Glutamatergic neuron (in vitro differentiated cells): ENCODE measurements around the gene SRSF4. TPM values are rescaled to one million over a fixed set of nuclear protein-coding genes. Genes with fewer than 3 reads are reported as not detected.
A peak's percentile ranks its signal among the peaks of the same experiment; 100 is the strongest.

Experiments used
- DNase-seq: peaks from one replicate; pipeline ENCODE4 v3.0.0; 2022
- H3K27ac Mint-ChIP-seq: one replicate; pipeline ENCODE4 v1.8.0; 2020; ENCODE audit warnings: mild to moderate bottlenecking, mixed read lengths, inconsistent platforms; ENCODE audit not compliant: unreplicated experiment
- H3K27me3 Mint-ChIP-seq: one replicate; pipeline ENCODE4 v1.8.0; 2020; ENCODE audit warnings: mild to moderate bottlenecking, moderate library complexity, mixed read lengths, inconsistent platforms; ENCODE audit not compliant: unreplicated experiment
- H3K36me3 Mint-ChIP-seq: one replicate; pipeline ENCODE4 v1.8.0; 2020; ENCODE audit warnings: mild to moderate bottlenecking, mixed read lengths, inconsistent platforms; ENCODE audit not compliant: unreplicated experiment
- H3K4me1 Mint-ChIP-seq: one replicate; pipeline ENCODE4 v1.8.0; 2020; ENCODE audit warnings: mild to moderate bottlenecking, low read depth, mixed read lengths, inconsistent platforms; ENCODE audit not compliant: unreplicated experiment
- H3K4me3 Mint-ChIP-seq: one replicate; pipeline ENCODE4 v1.8.0; 2020; ENCODE audit warnings: mild to moderate bottlenecking, mixed read lengths, inconsistent platforms; ENCODE audit not compliant: unreplicated experiment
- H3K9me3 Mint-ChIP-seq: one replicate; pipeline ENCODE4 v1.8.0; 2020; ENCODE audit warnings: mild to moderate bottlenecking, moderate library complexity, mixed read lengths, inconsistent platforms; ENCODE audit not compliant: unreplicated experiment
- total RNA-seq: library from RNA; stranded (reverse); fragmentation: NEBNext Ultra II Directional; extraction: Animal tissue kit (Norgen Biotek cat#: 25700); gene quantifications from one replicate; pipeline ENCODE4 v1.2.1, GENCODE V29; 2021; ENCODE audit not compliant: unreplicated experiment
- TF ChIP-seq, protein P1 (sequence below): fragments of 200-600 bp; sonication (generic); IDR thresholded peaks from one replicate; pipeline ENCODE4 v1.5.0; 2021; ENCODE audit not compliant: partially characterized antibody, unreplicated experiment

Gene SRSF4
- total RNA-seq, 1 donor from 2014 or later = 69.0 TPM

DNA sequence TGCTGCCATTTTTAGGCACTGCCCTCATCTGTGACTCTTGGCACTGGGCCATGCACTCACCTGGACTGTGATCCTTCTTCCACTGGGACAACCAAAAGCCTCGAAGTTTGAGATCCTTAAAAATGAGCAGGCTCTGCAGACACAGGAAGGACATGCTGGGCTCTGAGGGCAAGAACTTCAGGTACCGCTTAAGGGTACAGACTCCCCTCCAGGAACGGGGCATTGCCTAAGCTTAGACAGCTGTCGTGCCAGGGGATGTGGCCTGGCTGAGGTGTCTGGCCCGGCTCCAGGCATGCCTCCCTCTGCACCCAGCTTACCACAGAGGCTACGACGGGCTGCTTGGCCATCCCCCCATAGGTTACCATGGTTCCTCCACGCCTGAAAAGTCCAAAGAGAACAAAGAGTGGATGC lies 14.2 kb upstream of the SRSF4 start:
- Mint-ChIP-seq H3K4me1 (peaks cover 2% of the 10 kb centered on the region), H3K27ac (no peak overlapping the region), H3K36me3 (peaks cover 3% of the 10 kb centered on the region), H3K4me3 (no peak overlapping the region), H3K9me3 (no peaks in the 10 kb centered on the region), H3K27me3 (peaks cover 3% of the 10 kb centered on the region)
- no peak for DNase-seq
- TF ChIP-seq, protein P1, sequence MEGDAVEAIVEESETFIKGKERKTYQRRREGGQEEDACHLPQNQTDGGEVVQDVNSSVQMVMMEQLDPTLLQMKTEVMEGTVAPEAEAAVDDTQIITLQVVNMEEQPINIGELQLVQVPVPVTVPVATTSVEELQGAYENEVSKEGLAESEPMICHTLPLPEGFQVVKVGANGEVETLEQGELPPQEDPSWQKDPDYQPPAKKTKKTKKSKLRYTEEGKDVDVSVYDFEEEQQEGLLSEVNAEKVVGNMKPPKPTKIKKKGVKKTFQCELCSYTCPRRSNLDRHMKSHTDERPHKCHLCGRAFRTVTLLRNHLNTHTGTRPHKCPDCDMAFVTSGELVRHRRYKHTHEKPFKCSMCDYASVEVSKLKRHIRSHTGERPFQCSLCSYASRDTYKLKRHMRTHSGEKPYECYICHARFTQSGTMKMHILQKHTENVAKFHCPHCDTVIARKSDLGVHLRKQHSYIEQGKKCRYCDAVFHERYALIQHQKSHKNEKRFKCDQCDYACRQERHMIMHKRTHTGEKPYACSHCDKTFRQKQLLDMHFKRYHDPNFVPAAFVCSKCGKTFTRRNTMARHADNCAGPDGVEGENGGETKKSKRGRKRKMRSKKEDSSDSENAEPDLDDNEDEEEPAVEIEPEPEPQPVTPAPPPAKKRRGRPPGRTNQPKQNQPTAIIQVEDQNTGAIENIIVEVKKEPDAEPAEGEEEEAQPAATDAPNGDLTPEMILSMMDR = no peak

DNA sequence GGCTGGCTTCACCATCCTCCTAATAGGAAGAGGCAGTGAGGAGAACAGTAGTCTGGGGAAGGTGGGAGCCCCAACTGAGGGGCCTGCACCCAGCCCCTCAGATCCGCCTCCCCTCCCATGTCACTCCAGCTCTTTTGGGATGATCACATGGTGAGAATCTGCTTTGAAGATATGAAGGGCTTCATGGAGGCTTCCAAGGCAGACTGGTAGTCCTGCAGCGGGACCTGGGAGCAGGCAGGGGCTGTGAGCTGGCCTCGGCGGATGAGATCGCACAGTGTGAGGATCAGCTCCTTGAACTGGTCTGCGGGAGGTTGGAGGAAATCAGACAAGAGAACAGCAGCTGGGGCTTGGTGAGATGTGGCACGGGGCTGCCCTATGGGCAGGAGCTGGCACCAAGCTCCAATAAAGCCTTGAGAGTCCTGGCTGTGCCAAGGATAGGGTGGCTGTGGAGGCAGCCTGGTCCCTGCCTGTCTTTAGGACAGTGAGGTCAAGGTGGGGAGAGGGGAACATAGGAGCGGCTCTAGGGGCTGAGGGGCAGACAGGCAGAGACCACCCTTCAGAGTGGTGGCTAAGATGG lies 12.3 kb upstream of the SRSF4 start:
- TF ChIP-seq, protein P1 = no peak
- peaks cover 5% of the 10 kb centered on the region for H3K36me3 Mint-ChIP-seq
- no peak overlapping the region for H3K27ac Mint-ChIP-seq

DNA sequence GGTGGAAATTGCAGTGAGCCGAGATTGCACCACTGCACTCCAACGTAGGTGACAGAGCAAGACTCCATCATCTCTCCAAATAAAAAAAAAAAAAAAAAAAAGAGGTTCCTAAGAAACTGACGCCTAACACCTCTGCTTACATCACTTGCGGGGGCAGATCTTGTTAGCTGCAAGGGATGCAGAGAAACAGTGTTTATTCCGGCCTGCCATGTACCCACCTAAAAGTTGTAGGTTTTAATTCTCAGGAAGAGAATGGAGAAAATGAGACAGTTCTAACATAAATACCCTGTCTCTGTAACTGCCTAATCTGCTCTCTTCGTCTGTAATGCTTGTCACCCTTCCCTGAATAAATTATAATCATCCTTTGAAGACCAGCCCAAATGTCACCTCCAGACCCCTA lies 9.0 kb upstream of the SRSF4 start:
- TF ChIP-seq, protein P1 = no peak
- Mint-ChIP-seq H3K4me1 (no peaks in the 10 kb centered on the region), H3K9me3 (peaks cover 3% of the 10 kb centered on the region), H3K4me3 (no peak overlapping the region), H3K27me3 (peaks cover 3% of the 10 kb centered on the region), H3K36me3 (peaks cover 5% of the 10 kb centered on the region), H3K27ac (peak overlapping the region; percentile 2)
- no peak for DNase-seq

More for the DNA sequence above, 12.3 kb upstream of the SRSF4 start:
- no peak for DNase-seq
- Mint-ChIP-seq H3K4me1 (no peaks in the 10 kb centered on the region), H3K4me3 (no peak overlapping the region), H3K27me3 (peaks cover 3% of the 10 kb centered on the region), H3K9me3 (no peaks in the 10 kb centered on the region)

DNA sequence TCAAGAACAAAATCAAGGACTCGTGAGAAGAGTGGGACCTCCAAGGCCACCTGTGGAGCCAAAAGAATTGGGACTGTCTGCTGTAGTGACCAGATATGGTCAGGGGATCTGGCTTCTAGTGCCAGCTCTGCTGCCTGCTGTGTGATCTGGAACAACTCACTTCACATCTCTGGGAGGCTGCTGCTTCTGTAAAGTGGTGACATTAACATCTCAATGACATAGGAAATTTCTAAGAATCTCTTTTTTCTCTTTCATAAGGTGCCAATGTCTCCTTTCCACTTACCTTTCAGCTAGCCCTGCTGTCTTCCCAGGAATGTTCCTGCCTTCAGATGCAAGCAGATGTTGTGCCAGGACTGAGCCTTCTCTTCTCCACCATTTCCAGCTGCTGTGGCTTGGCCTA lies 5.0 kb upstream of the SRSF4 start:
- Mint-ChIP-seq H3K4me1 (peaks cover 3% of the 10 kb centered on the region), H3K9me3 (peaks cover 7% of the 10 kb centered on the region), H3K36me3 (peaks cover 5% of the 10 kb centered on the region), H3K27ac (no peak overlapping the region), H3K27me3 (no peaks in the 10 kb centered on the region), H3K4me3 (no peak overlapping the region)
- DNase-seq = no peak
- TF ChIP-seq, protein P1 = no peak

DNA sequence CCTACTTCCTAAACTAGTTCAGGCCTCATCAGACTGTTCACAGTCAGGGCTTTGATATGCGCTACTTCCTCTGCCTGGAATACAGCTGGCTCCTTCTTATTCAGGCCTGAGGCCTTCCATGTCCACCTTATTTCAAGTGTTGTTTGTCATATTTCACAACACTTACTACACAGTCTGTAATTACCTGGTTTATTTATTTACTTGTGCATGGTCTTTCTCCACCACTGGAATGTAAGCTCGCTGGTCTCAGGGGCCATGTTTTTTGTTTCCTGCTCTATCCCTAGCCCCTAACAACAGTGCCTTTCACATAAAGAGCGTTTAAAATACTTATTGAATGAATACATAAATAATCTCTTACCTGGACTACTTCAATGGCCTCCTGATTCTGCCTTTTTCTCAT lies 4.6 kb upstream of the SRSF4 start:
- peaks cover 5% of the 10 kb centered on the region for H3K36me3 Mint-ChIP-seq
- H3K9me3 Mint-ChIP-seq = peaks cover 7% of the 10 kb centered on the region
- no peak overlapping the region for H3K4me3 Mint-ChIP-seq
- no peak overlapping the region for H3K27ac Mint-ChIP-seq
- TF ChIP-seq, protein P1 = no peak
- H3K27me3 Mint-ChIP-seq = no peaks in the 10 kb centered on the region
- DNase-seq = no peak
- peaks cover 3% of the 10 kb centered on the region for H3K4me1 Mint-ChIP-seq
